B cell (primary cell): ENCODE data around the gene C20orf204. TPM values are rescaled to one million over a fixed set of nuclear protein-coding genes. Genes with fewer than 3 reads are reported as not detected.
A peak's percentile ranks its signal among the peaks of the same experiment; 100 is the strongest.

Source experiments
- ATAC-seq: fragments of 200-7000 bp; cut with Tn5 transposase; one replicate; pipeline ENCODE4 v1.10.0; 2021; ENCODE audit warnings: low read depth, mild to moderate bottlenecking, moderate number of reproducible peaks, moderate library complexity
- CTCF ChIA-PET: fragments of 350-600 bp; sonication (Branson Sonifier 250); formaldehyde crosslinking; loops from one replicate; lab custom pipeline; 2021; ENCODE audit warnings: antibody characterized with exemption, inconsistent platforms; lab: Charles Lee
- POLR2A ChIA-PET: fragments of 350-600 bp; sonication (Branson Sonifier 250); formaldehyde crosslinking; loops from one replicate; lab custom pipeline; 2021; ENCODE audit warnings: antibody characterized with exemption; lab: Charles Lee
- DNase-seq: peaks from one replicate; pipeline ENCODE4 v3.0.0; 2013
- H2AFZ ChIP-seq: 2 replicates; pipeline ENCODE4 v1.6.1; 2012; ENCODE audit warnings: mild to moderate bottlenecking, low read depth, low read length; ENCODE audit not compliant: insufficient read depth, poor library complexity, severe bottlenecking
- H3K27ac ChIP-seq, 2 donors: 1 replicate in 1 of 2; 2 replicates in 1 of 2; pipeline ENCODE4 v1.5.1; 2012 to 2013; ENCODE audit warnings: low read length in 2 of 2, mild to moderate bottlenecking in 2 of 2, moderate library complexity in 1 of 2
- H3K27me3 ChIP-seq, 4 experiments: fragments of 200-600 bp in 1 of 4; sonication (generic) in 1 of 4; replicated peaks in 1 of 4; 1 replicate in 2 of 4; 2 replicates in 2 of 4; pipeline versions ENCODE4 v1.6.1 to v1.7.0; 2013 to 2016; ENCODE audit warnings: low read length in 3 of 4, mild to moderate bottlenecking in 2 of 4, mixed read lengths in 1 of 4, moderate library complexity in 1 of 4; ENCODE audit not compliant: insufficient read depth in 4 of 4, control insufficient read depth in 3 of 4; ENCODE audit errors: control extremely low read depth in 1 of 4
- H3K36me3 ChIP-seq, 2 experiments: replicated peaks in 1 of 2; 1 replicate in 1 of 2; 2 replicates in 1 of 2; pipeline versions ENCODE4 v1.6.1 to v1.7.1; 2013; ENCODE audit warnings: low read length in 1 of 2; ENCODE audit not compliant: insufficient read depth in 2 of 2, control insufficient read depth in 1 of 2; ENCODE audit errors: control extremely low read depth in 1 of 2, extremely low read depth in 1 of 2
- H3K4me1 ChIP-seq, 2 donors: fragments of 200-600 bp in 1 of 2; sonication (generic) in 1 of 2; 1 replicate in 1 of 2; 2 replicates in 1 of 2; pipeline versions ENCODE4 v1.5.1 to v1.6.1; 2013 to 2017; ENCODE audit warnings: low read length in 2 of 2; ENCODE audit not compliant: control insufficient read depth in 2 of 2, insufficient read depth in 2 of 2
- H3K4me2 ChIP-seq: replicated peaks from 2 replicates; pipeline ENCODE3; 2012; ENCODE audit warnings: mild to moderate bottlenecking, low read depth, low read length; ENCODE audit not compliant: poor library complexity, severe bottlenecking
- H3K4me3 ChIP-seq, 5 experiments: fragments of 200-600 bp in 1 of 5; sonication (generic) in 1 of 5; 1 replicate in 3 of 5; 2 replicates in 2 of 5; pipeline versions ENCODE4 v1.5.1 to v1.7.0; 2011 to 2016; ENCODE audit warnings: low read length in 4 of 5, mild to moderate bottlenecking in 4 of 5, low read depth in 2 of 5, control low read depth in 1 of 5, moderate library complexity in 1 of 5; ENCODE audit not compliant: insufficient read depth in 1 of 5; ENCODE audit errors: control extremely low read depth in 1 of 5, extremely low read depth in 1 of 5
- H3K79me2 ChIP-seq: fragments of 200-600 bp; sonication (generic); one replicate; pipeline ENCODE4 v1.6.0; 2016; ENCODE audit warnings: low read length; ENCODE audit not compliant: control insufficient read depth, insufficient read depth
- H3K9ac ChIP-seq: fragments of 200-600 bp; sonication (generic); 2 replicates; pipeline ENCODE4 v1.6.1; 2017; ENCODE audit warnings: mild to moderate bottlenecking, low read length, moderate library complexity
- H3K9me3 ChIP-seq, 3 donors: one replicate each; pipeline versions ENCODE4 v1.6.1 to v1.7.1; 2013; ENCODE audit warnings: low read length in 2 of 3; ENCODE audit not compliant: control insufficient read depth in 2 of 3, insufficient read depth in 1 of 3; ENCODE audit errors: control extremely low read depth in 1 of 3
- H4K20me1 ChIP-seq: 2 replicates; pipeline ENCODE4 v1.6.0; 2012; ENCODE audit warnings: mild to moderate bottlenecking, low read length; ENCODE audit not compliant: insufficient read depth, control insufficient read depth, poor library complexity, severe bottlenecking
- H3K27ac Mint-ChIP-seq: one replicate; pipeline ENCODE4 v1.8.0; 2021; ENCODE audit warnings: mixed read lengths
- H3K27me3 Mint-ChIP-seq: one replicate; pipeline ENCODE4 v1.8.0; 2021; ENCODE audit warnings: mixed read lengths
- H3K4me1 Mint-ChIP-seq: one replicate; pipeline ENCODE4 v1.8.0; 2021; ENCODE audit warnings: mixed read lengths
- H3K4me3 Mint-ChIP-seq: one replicate; pipeline ENCODE4 v1.8.0; 2021; ENCODE audit warnings: mixed read lengths
- H3K9me3 Mint-ChIP-seq: one replicate; pipeline ENCODE4 v1.8.0; 2022; ENCODE audit warnings: mixed read lengths; ENCODE audit not compliant: insufficient read depth
- CTCF ChIP-seq: fragments of 200-600 bp; IDR thresholded peaks from one replicate; pipeline ENCODE4 v1.8.0; 2022; ENCODE audit warnings: antibody characterized with exemption, mild to moderate bottlenecking
- EZH2 ChIP-seq: IDR thresholded peaks from 2 replicates; pipeline ENCODE4 v1.6.1; 2012; ENCODE audit warnings: borderline replicate concordance, low read depth, mild to moderate bottlenecking, moderate library complexity, low read length; ENCODE audit not compliant: insufficient read depth, poor library complexity, severe bottlenecking
- WGBS: methylation state at CpG from one replicate; pipeline ENCODE4 v1.1.5; 2013; ENCODE audit warnings: missing lambda C conversion rate; ENCODE audit not compliant: insufficient coverage; 5-methylcytosine and 5-hydroxymethylcytosine counted together
- intact Hi-C: fragments of 100-400 bp; cut with micrococcal nuclease; formaldehyde crosslinking; loops from one replicate; pipeline ENCODE4 v1.10.0; 2022
- polyA plus RNA-seq: library from polyadenylated mRNA; depleted of rRNA; stranded (reverse); fragments of >200 nt; gene quantifications from 2 replicates; pipeline ENCODE4 v1.2.3, GENCODE V29; 2012
- total RNA-seq, 2 donors: library from RNA; stranded (reverse); fragments of 120-200 nt in 1 of 2; gene quantifications; 1 replicate in 1 of 2; 2 replicates in 1 of 2; pipeline versions ENCODE4 v1.2.3 to v1.2.4, GENCODE V29; 2013 to 2022

The C20orf204 gene
- total and polyA plus RNA-seq, 2 donors (not counting 1 experiment from before 2014, with no cell fraction given), result 0.24 to 2.5 TPM

- no peaks in the 10 kb centered on the region for H3K36me3 ChIP-seq
- no peaks in the 10 kb centered on the region for H4K20me1 ChIP-seq
- Mint-ChIP-seq H3K27me3 (peaks cover 20% of the 10 kb centered on the region), H3K4me3 (peak overlapping the region; percentile 39), H3K9me3 (no peaks in the 10 kb centered on the region), H3K27ac (peak overlapping the region; percentile 56), H3K4me1 (peaks cover 16% of the 10 kb centered on the region)
- ATAC-seq, result peak; percentile 75
- peaks cover 16 to 27% of the 10 kb centered on the region in 2 donors for H3K4me1 ChIP-seq
- no peak overlapping the region for H3K27ac ChIP-seq
- H3K27me3 ChIP-seq, result peaks cover 0 to 34% (median 11%) of the 10 kb centered on the region in 4 experiments
- intact Hi-C loops, result loop anchor here (1.0 kb wide), 1 partner anchor 20 kb away; no protein-coding TSS in a partner anchor
- H3K4me2 ChIP-seq, result peak overlapping the region; percentile 36
- H3K79me2 ChIP-seq, result no peaks in the 10 kb centered on the region
- peak; percentile 80 for DNase-seq
- peaks cover 0 to 8% (median 0%) of the 10 kb centered on the region in 3 donors for H3K9me3 ChIP-seq
- H3K4me3 ChIP-seq, result no peak overlapping the region
- no peak overlapping the region for H3K9ac ChIP-seq
- POLR2A ChIA-PET, result no interaction called here
- peak overlapping the region; percentile 27 for H2AFZ ChIP-seq
- CTCF ChIA-PET, result interaction anchor here (0.6 to 3.2 kb wide), 16 partner anchors 8 to 561 kb away, joined by 3 to 22 read pairs (median 4); partner anchors contain the start of genes LKAAEAR1, PRPF6, SAMD10 and UCKL1
- WGBS, result 39% methylated on average over 30 of the region's 33 CpGs
- TF ChIP-seq CTCF, result peak; percentile 83
- TF ChIP-seq EZH2, result no peak
These were observed 21.9 kb downstream of the C20orf204 start for GRCh38 chr20:64057628-64058498.

- Mint-ChIP-seq H3K27me3 (peaks cover 15% of the 10 kb centered on the region), H3K4me1 (peaks cover 18% of the 10 kb centered on the region), H3K4me3 (peak overlapping the region; percentile 39), H3K9me3 (no peaks in the 10 kb centered on the region), H3K27ac (peak overlapping the region; percentile 56)
- ATAC-seq (no peak), DNase-seq (no peak)
- TF ChIP-seq EZH2 (no peak), CTCF (no peak)
- H3K4me3 ChIP-seq, result no peak overlapping the region
- H3K27ac ChIP-seq, result no peak overlapping the region
- H3K9me3 ChIP-seq, result peaks cover 0 to 8% (median 0%) of the 10 kb centered on the region in 3 donors
- H3K4me2 ChIP-seq, result peak overlapping the region; percentile 36
- ChIA-PET CTCF (interaction anchor here (0.5 to 3.2 kb wide), 8 partner anchors 11 to 192 kb away, joined by 3 to 22 read pairs (median 6); partner anchors contain the start of genes LKAAEAR1, PRPF6 and SAMD10), POLR2A (interaction anchor here (0.7 kb wide), 1 partner anchor 19 kb away, joined by 11 read pairs; no protein-coding TSS in a partner anchor)
- H3K4me1 ChIP-seq, result peaks cover 17 to 31% of the 10 kb centered on the region in 2 donors
- no peak overlapping the region for H3K9ac ChIP-seq
- no peaks in the 10 kb centered on the region for H3K36me3 ChIP-seq
- peaks cover 0 to 29% (median 9%) of the 10 kb centered on the region in 4 experiments for H3K27me3 ChIP-seq
- 75% methylated on average over 12 of the region's 12 CpGs for WGBS
- no peaks in the 10 kb centered on the region for H4K20me1 ChIP-seq
- intact Hi-C loops, result no loop called here
- no peak overlapping the region for H2AFZ ChIP-seq
- H3K79me2 ChIP-seq, result peaks cover 4% of the 10 kb centered on the region
These were observed 22.6 kb downstream of the C20orf204 start for GRCh38 chr20:64058536-64058935.
